A673 (cell line): ENCODE results near the gene MINDY4. TPM values are rescaled to one million over a fixed set of nuclear protein-coding genes. Genes with fewer than 3 reads are reported as not detected.

Source experiments
- BruUV-seq: library from RNA; stranded (reverse); fragments of 400-500 nt; replicated peaks from 2 replicates; lab custom pipeline; 2021; lab: Mats Ljungman, UMichigan
- CTCF ChIA-PET: fragments of 300-600 bp; sonication (Branson Sonifier 250); formaldehyde crosslinking; loops from one replicate; lab custom pipeline; 2022; ENCODE audit warnings: antibody characterized with exemption; lab: Charles Lee
- POLR2A ChIA-PET: fragments of 300-600 bp; sonication (Branson Sonifier 250); formaldehyde crosslinking; loops from one replicate; lab custom pipeline; 2022; ENCODE audit warnings: antibody characterized with exemption; ENCODE audit not compliant: low non-redundant PET; lab: Charles Lee
- DNase-seq: peaks from one replicate; pipeline ENCODE4 v3.0.0-alpha.2; 2015; ENCODE audit warnings: low spot score
- H3K27ac ChIP-seq: fragments of 200-600 bp; sonication (generic); 2 replicates; pipeline ENCODE4 v1.5.1; 2016; ENCODE audit warnings: mixed run types, low read depth, mild to moderate bottlenecking, mixed read lengths, antibody characterized with exemption, low read length; ENCODE audit not compliant: poor library complexity, severe bottlenecking
- H3K27me3 ChIP-seq: fragments of 200-600 bp; sonication (generic); replicated peaks from 2 replicates; pipeline ENCODE4 v1.6.1; 2017; ENCODE audit warnings: mixed run types, low read depth, mild to moderate bottlenecking, mixed read lengths, antibody characterized with exemption, low read length; ENCODE audit not compliant: insufficient read depth, poor library complexity
- H3K36me3 ChIP-seq: fragments of 200-600 bp; sonication (generic); 2 replicates; pipeline ENCODE4 v1.6.1; 2016; ENCODE audit warnings: mixed run types, mild to moderate bottlenecking, mixed read lengths, antibody characterized with exemption, low read length; ENCODE audit not compliant: insufficient read depth, poor library complexity, severe bottlenecking
- H3K4me1 ChIP-seq: fragments of 200-600 bp; sonication (generic); 2 replicates; pipeline ENCODE4 v1.6.1; 2017; ENCODE audit warnings: mixed run types, mild to moderate bottlenecking, mixed read lengths, antibody characterized with exemption, low read length; ENCODE audit not compliant: insufficient read depth, poor library complexity, severe bottlenecking
- H3K4me3 ChIP-seq: fragments of 200-600 bp; sonication (generic); 2 replicates; pipeline ENCODE4 v1.5.1; 2016; ENCODE audit warnings: low read depth, mixed run types, mild to moderate bottlenecking, mixed read lengths, low read length; ENCODE audit not compliant: poor library complexity, severe bottlenecking
- H3K9me3 ChIP-seq: fragments of 200-600 bp; sonication (generic); 2 replicates; pipeline ENCODE4 v1.6.1; 2016; ENCODE audit warnings: mixed run types, low read depth, mild to moderate bottlenecking, mixed read lengths, antibody characterized with exemption, low read length; ENCODE audit not compliant: poor library complexity, severe bottlenecking
- EZH2 ChIP-seq: fragments of 200-600 bp; sonication (generic); IDR thresholded peaks from 2 replicates; pipeline ENCODE4 v1.6.1; 2017; ENCODE audit warnings: borderline replicate concordance, low read depth, mild to moderate bottlenecking, mixed read lengths, antibody characterized with exemption, low read length; ENCODE audit not compliant: poor library complexity, severe bottlenecking
- intact Hi-C: fragments of 100-400 bp; cut with micrococcal nuclease; formaldehyde crosslinking; loops from one replicate; pipeline ENCODE4 v1.10.0; 2022; ENCODE audit not compliant: unreplicated experiment
- total RNA-seq: library from RNA; stranded (reverse); gene quantifications from 2 replicates; pipeline ENCODE4 v1.2.3, GENCODE V29; 2021
- TF ChIP-seq, protein P1 (sequence below): fragments of 300-800, 200-600 bp; sonication (generic); conservative IDR thresholded peaks from 2 replicates; pipeline ENCODE4 v1.5.1; 2017; ENCODE audit warnings: low read depth, mild to moderate bottlenecking, antibody characterized with exemption, low read length, moderate library complexity, mixed read lengths

MINDY4 gene
- total RNA-seq, 1 experiment from 2014 or later: 3.8 TPM

DNA sequence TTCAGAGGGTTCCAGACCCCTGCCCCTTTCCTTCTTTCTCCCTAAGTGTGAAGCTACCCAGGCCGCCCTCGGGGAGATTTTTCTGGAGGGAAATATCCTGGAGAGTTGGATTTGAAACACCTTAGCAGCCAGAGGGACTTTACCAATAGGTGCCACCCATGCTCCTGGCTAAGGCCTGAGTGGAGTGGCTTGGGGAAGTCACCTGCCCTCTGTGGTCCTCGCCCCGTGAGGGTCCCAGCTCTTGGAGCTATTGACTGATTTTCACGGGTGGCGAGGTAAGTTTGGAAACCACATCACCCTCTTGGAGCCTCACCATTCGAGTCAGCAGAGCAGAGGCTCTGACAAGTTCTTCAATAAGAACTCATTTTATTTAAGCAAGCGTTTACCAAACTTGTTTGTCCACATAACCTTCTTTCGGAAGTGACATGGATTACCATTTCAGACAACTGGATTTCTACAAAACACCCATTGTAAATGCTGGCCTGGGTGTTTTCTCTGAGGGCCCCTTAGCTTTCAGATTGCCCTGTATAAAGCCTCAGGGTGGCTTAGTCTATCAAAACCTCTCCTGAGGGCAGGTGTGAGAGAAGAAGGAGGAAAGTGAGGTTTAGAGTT, 160.8 kb downstream of the MINDY4 start:
- ChIA-PET POLR2A (no interaction called here), CTCF (no interaction called here)
- TF ChIP-seq, protein P1, sequence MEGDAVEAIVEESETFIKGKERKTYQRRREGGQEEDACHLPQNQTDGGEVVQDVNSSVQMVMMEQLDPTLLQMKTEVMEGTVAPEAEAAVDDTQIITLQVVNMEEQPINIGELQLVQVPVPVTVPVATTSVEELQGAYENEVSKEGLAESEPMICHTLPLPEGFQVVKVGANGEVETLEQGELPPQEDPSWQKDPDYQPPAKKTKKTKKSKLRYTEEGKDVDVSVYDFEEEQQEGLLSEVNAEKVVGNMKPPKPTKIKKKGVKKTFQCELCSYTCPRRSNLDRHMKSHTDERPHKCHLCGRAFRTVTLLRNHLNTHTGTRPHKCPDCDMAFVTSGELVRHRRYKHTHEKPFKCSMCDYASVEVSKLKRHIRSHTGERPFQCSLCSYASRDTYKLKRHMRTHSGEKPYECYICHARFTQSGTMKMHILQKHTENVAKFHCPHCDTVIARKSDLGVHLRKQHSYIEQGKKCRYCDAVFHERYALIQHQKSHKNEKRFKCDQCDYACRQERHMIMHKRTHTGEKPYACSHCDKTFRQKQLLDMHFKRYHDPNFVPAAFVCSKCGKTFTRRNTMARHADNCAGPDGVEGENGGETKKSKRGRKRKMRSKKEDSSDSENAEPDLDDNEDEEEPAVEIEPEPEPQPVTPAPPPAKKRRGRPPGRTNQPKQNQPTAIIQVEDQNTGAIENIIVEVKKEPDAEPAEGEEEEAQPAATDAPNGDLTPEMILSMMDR: no peak
- no peak for TF ChIP-seq EZH2
- no peaks in the 10 kb centered on the region for H3K36me3 ChIP-seq
- intact Hi-C loops: no loop called here
- H3K27me3 ChIP-seq: no peaks in the 10 kb centered on the region
- no TSS peak for BruUV-seq
- H3K4me1 ChIP-seq: peaks cover 16% of the 10 kb centered on the region
- DNase-seq: no peak
- H3K9me3 ChIP-seq: no peaks in the 10 kb centered on the region
- no peak overlapping the region for H3K4me3 ChIP-seq
- no peak overlapping the region for H3K27ac ChIP-seq

- H3K27ac ChIP-seq: no peak overlapping the region
- ChIA-PET CTCF (no interaction called here), POLR2A (no interaction called here)
- no peaks in the 10 kb centered on the region for H3K36me3 ChIP-seq
- peaks cover 16% of the 10 kb centered on the region for H3K4me1 ChIP-seq
- no peak overlapping the region for H3K4me3 ChIP-seq
- no TSS peak for BruUV-seq
- no peak for TF ChIP-seq EZH2
- TF ChIP-seq, protein P1: no peak
- no peaks in the 10 kb centered on the region for H3K27me3 ChIP-seq
- no peaks in the 10 kb centered on the region for H3K9me3 ChIP-seq
- DNase-seq: no peak
- intact Hi-C loops: no loop called here
These were observed 161.3 kb downstream of the MINDY4 start for GRCh38 chr7:30932562-30932961.

DNA sequence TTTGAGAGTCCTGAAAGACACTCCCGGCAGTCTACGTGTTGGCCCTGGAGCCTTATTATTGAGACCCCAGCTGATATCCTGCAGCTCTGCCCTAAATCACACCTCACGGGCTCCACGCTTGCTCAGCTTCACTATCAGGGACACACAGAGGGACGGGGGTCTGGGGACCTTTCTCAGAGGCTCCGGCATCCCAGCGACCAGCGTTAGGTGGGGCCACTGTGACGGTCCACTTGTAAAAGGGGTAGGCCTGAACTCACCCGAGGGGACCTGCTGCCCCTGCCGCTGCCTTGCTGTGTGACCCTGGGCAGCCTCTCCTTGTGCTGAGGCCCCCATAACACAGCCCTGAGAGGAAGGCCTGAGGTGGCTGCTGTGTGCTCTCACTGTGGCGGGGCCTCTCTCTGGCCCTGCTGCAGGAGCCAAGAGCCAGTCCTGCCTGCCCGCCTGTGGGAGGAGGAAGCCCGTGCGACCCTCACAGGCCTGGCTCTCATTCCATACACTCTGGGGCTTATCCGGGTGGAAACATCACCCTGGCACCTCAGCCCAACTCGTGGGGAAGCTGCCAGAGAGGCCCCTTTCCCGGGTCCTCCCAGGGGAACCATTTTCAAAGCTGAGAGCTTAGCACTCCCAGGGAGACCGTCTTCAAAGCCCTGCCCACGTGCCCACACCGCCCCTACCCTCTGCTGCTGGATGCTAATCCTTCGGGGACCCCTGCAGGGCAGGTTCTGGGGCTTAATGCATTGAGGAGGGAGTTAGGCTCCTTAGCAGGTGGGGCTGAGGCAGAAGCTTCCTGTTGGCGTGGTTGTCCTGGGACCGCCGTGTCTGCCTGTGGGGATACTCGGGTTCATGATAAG, 162.1 kb downstream of the MINDY4 start:
- Histone ChIP-seq H3K36me3 (no peaks in the 10 kb centered on the region), H3K4me3 (no peak overlapping the region), H3K27ac (no peak overlapping the region), H3K27me3 (no peaks in the 10 kb centered on the region), H3K9me3 (no peaks in the 10 kb centered on the region), H3K4me1 (peaks cover 16% of the 10 kb centered on the region)
- CTCF ChIA-PET: no interaction called here
- DNase-seq: peak; percentile 81
- no TSS peak for BruUV-seq
- intact Hi-C loops: no loop called here
- TF ChIP-seq, protein P1: no peak
- TF ChIP-seq EZH2: no peak
- POLR2A ChIA-PET: no interaction called here
